GM12878 (cell line): ENCODE results near the gene PLEKHA7. TPM values are rescaled to one million over a fixed set of nuclear protein-coding genes. Genes with fewer than 3 reads are reported as not detected.

Source experiments
- CHD2 ChIP-seq: IDR thresholded peaks from 2 replicates; pipeline ENCODE4 v1.6.1; 2011; ENCODE audit warnings: low read depth, low read length, improper control_type of control experiment, borderline replicate concordance
- CUX1 ChIP-seq: IDR thresholded peaks from 2 replicates; pipeline ENCODE4 v1.6.1; 2012; ENCODE audit warnings: improper control_type of control experiment, low read depth, low read length; ENCODE audit not compliant: insufficient replicate concordance
- GATAD2B ChIP-seq: fragments of 450-650 bp; conservative IDR thresholded peaks from 2 replicates; pipeline ENCODE4 v1.6.1; 2017; ENCODE audit warnings: low read depth, mild to moderate bottlenecking, moderate library complexity
- HDGF ChIP-seq: fragments of 450-650 bp; IDR thresholded peaks from 2 replicates; pipeline ENCODE4 v1.6.1; 2016; ENCODE audit warnings: antibody characterized with exemption
- HSF1 ChIP-seq: fragments of 150-350 bp; IDR thresholded peaks from 2 replicates; pipeline ENCODE4 v1.6.1; 2014; ENCODE audit warnings: mild to moderate bottlenecking, low read depth, low read length
- JUND ChIP-seq: IDR thresholded peaks from 2 replicates; pipeline ENCODE4 v1.6.1; 2012; ENCODE audit warnings: low read depth, mild to moderate bottlenecking, low read length, improper control_type of control experiment, moderate library complexity
- NKRF ChIP-seq: fragments of 450-650 bp; conservative IDR thresholded peaks from 2 replicates; pipeline ENCODE4 v1.6.1; 2017; ENCODE audit warnings: mild to moderate bottlenecking, moderate library complexity
- POLR2AphosphoS5 ChIP-seq: IDR thresholded peaks from 2 replicates; pipeline ENCODE4 v1.6.1; 2011; ENCODE audit warnings: mild to moderate bottlenecking, low read length, inconsistent platforms
- RB1 ChIP-seq: fragments of 450-650 bp; formaldehyde crosslinking; IDR thresholded peaks from 2 replicates; pipeline ENCODE4 v1.6.1; 2017; ENCODE audit warnings: mild to moderate bottlenecking, borderline replicate concordance
- RCOR1 ChIP-seq: conservative IDR thresholded peaks from 2 replicates; pipeline ENCODE4 v1.6.1; 2012; ENCODE audit warnings: low read depth, low read length, improper control_type of control experiment
- STAT3 ChIP-seq: IDR thresholded peaks from 2 replicates; pipeline ENCODE4 v1.6.1; 2011; ENCODE audit warnings: low read depth, low read length, improper control_type of control experiment
- WRNIP1 ChIP-seq: IDR thresholded peaks from 2 replicates; pipeline ENCODE4 v1.6.1; 2011; ENCODE audit warnings: low read depth, low read length, improper control_type of control experiment, borderline replicate concordance
- polyA plus RNA-seq, 11 experiments: library from polyadenylated mRNA; depleted of rRNA in 4 of 11; unstranded in 6 of 11; stranded (reverse) in 5 of 11; fragments of >200 nt; fragmentation: Nextera tagmentation in 4 of 11; fragmentation: Illumina TruSeq in 1 of 11; extraction: Ambion mirVana in 4 of 11; extraction: Trizol in 1 of 11; gene quantifications; 1 replicate in 1 of 11; 2 replicates in 10 of 11; pipeline versions ENCODE4 v1.2.1 to v1.2.3, GENCODE V29; 2011 to 2016; ENCODE audit warnings: inconsistent platforms in 2 of 11, missing spikeins in 2 of 11, low read depth in 1 of 11
- total RNA-seq, 4 experiments: library from RNA; depleted of rRNA in 3 of 4; stranded (reverse); fragments of >200 nt in 3 of 4; fragmentation: Illumina TruSeq in 1 of 4; extraction: Trizol in 1 of 4; gene quantifications; 2 replicates each; pipeline versions ENCODE4 v1.2.1 to v1.2.3, GENCODE V29; 2013 to 2021
- TF ChIP-seq, protein P1 (sequence below): fragments of 450-650 bp; IDR thresholded peaks from 2 replicates; pipeline ENCODE4 v1.6.1; 2017; ENCODE audit warnings: antibody characterized with exemption, mild to moderate bottlenecking, moderate library complexity

PLEKHA7 gene
- total and polyA plus RNA-seq, 10 of the 15 experiments (the other 5 are each of a cell fraction or from before 2014, with no cell fraction given), result 0.45 to 5.3 (median 2.1) TPM

- TF ChIP-seq CUX1 (no peak), HDGF (0 out of 2 replicates have a peak, but pooled peaks have one; percentile 3), NKRF (no peak), CHD2 (no peak), JUND (no peak), WRNIP1 (0 out of 2 replicates have a peak, but pooled peaks have one; percentile 31), HSF1 (no peak), RB1 (no peak), POLR2AphosphoS5 (no peak; the same call in 1 of the 2 replicates), GATAD2B (no peak), RCOR1 (no peak), STAT3 (no peak)
- TF ChIP-seq, protein P1, sequence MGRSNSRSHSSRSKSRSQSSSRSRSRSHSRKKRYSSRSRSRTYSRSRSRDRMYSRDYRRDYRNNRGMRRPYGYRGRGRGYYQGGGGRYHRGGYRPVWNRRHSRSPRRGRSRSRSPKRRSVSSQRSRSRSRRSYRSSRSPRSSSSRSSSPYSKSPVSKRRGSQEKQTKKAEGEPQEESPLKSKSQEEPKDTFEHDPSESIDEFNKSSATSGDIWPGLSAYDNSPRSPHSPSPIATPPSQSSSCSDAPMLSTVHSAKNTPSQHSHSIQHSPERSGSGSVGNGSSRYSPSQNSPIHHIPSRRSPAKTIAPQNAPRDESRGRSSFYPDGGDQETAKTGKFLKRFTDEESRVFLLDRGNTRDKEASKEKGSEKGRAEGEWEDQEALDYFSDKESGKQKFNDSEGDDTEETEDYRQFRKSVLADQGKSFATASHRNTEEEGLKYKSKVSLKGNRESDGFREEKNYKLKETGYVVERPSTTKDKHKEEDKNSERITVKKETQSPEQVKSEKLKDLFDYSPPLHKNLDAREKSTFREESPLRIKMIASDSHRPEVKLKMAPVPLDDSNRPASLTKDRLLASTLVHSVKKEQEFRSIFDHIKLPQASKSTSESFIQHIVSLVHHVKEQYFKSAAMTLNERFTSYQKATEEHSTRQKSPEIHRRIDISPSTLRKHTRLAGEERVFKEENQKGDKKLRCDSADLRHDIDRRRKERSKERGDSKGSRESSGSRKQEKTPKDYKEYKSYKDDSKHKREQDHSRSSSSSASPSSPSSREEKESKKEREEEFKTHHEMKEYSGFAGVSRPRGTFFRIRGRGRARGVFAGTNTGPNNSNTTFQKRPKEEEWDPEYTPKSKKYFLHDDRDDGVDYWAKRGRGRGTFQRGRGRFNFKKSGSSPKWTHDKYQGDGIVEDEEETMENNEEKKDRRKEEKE, result no peak
Measured at GRCh38 chr11:16738947-16739815, 275.0 kb downstream of the PLEKHA7 start (continued).
